Mesenteric fat pad (tissue), 1 donor: ENCODE measurements around the gene KCNA4. TPM values are rescaled to one million over a fixed set of nuclear protein-coding genes. Genes with fewer than 3 reads are reported as not detected.
"Not testable (repeated sequence)": the region's sequence is repeated elsewhere in the genome, so short reads cannot be mapped to it uniquely, and the experiment has no call there.

Experiments used
- DNase-seq: peaks from one replicate; pipeline ENCODE4 v3.0.0-alpha.2; 2020; ENCODE audit warnings: low spot score
- total RNA-seq: library from RNA; stranded (reverse); fragmentation: NEBNext Ultra II Directional; extraction: Animal tissue kit (Norgen Biotek cat#: 25700); gene quantifications from one replicate; pipeline ENCODE4 v1.2.1, GENCODE V29; 2021
- donor health status: DM: yes; HTN: yes; CAD: no.

KCNA4 gene
- total RNA-seq, 1 donor from 2014 or later = 0.87 TPM

GRCh38 chr11:30000986-30001750 lies 15.7 kb downstream of the KCNA4 start:
- no peak for DNase-seq

GRCh38 chr11:29996016-29996415 lies 20.8 kb downstream of the KCNA4 start:
- DNase-seq = no peak

- DNase-seq = no peak
These were observed 27.5 kb downstream of the KCNA4 start for GRCh38 chr11:29989174-29989970.

- DNase-seq = no peak
These were observed 31.6 kb downstream of the KCNA4 start for GRCh38 chr11:29985248-29985647.

- no peak for DNase-seq
These were observed 32.3 kb downstream of the KCNA4 start for GRCh38 chr11:29984544-29984943.

GRCh38 chr11:29978549-29978948 lies 38.3 kb downstream of the KCNA4 start:
- DNase-seq = no peak

GRCh38 chr11:29975580-29975979 lies 41.2 kb downstream of the KCNA4 start:
- not testable (repeated sequence) for DNase-seq

GRCh38 chr11:29963796-29964195 lies 53.0 kb downstream of the KCNA4 start:
- no peak for DNase-seq

- DNase-seq = no peak
These were observed 53.8 kb downstream of the KCNA4 start for GRCh38 chr11:29963036-29963435.

- no peak for DNase-seq
These were observed 54.6 kb downstream of the KCNA4 start for GRCh38 chr11:29962243-29962642.

Other genes starting within 250 kb of the KCNA4 start
- gene FSHB, start 214.0 kb upstream of the KCNA4 start, total RNA-seq = not detected